Measurements from ENCODE around the gene IQGAP1. TPM values are rescaled to one million over a fixed set of nuclear protein-coding genes. Genes with fewer than 3 reads are reported as not detected.
"Not testable (repeated sequence)": the region's sequence is repeated elsewhere in the genome, so short reads cannot be mapped to it uniquely, and the experiment has no call there.

IQGAP1 gene
- total RNA-seq, 6 experiments from 2014 or later, result 12.2 to 43.7 (median 26.3) TPM

- 41% methylated on average over 5 of the region's 5 CpGs for WGBS (ENCODE audit: insufficient coverage, low coverage, low lambda C conversion rate, missing lambda C conversion rate)
- Histone ChIP-seq H3K27ac (no peak overlapping the region), H3K36me3 (no peaks in the 10 kb centered on the region), H3K4me3 (no peak overlapping the region), H3K4me1 (no peaks in the 10 kb centered on the region), H3K27me3 (no peaks in the 10 kb centered on the region), H3K9me3 (no peaks in the 10 kb centered on the region)
- TF ChIP-seq, protein P1, sequence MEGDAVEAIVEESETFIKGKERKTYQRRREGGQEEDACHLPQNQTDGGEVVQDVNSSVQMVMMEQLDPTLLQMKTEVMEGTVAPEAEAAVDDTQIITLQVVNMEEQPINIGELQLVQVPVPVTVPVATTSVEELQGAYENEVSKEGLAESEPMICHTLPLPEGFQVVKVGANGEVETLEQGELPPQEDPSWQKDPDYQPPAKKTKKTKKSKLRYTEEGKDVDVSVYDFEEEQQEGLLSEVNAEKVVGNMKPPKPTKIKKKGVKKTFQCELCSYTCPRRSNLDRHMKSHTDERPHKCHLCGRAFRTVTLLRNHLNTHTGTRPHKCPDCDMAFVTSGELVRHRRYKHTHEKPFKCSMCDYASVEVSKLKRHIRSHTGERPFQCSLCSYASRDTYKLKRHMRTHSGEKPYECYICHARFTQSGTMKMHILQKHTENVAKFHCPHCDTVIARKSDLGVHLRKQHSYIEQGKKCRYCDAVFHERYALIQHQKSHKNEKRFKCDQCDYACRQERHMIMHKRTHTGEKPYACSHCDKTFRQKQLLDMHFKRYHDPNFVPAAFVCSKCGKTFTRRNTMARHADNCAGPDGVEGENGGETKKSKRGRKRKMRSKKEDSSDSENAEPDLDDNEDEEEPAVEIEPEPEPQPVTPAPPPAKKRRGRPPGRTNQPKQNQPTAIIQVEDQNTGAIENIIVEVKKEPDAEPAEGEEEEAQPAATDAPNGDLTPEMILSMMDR (IDR thresholded peaks at IDR 0.05), result no peak
- no peak for TF ChIP-seq POLR2A (IDR thresholded peaks at IDR 0.05)
- ATAC-seq (peak in 1 of 4 donors; percentile 16), DNase-seq (no peak)
- intact Hi-C loops (cut with DNase I), result no loop called here
Observed at GRCh38 chr15:90343302-90343790, 44.7 kb upstream of the IQGAP1 start.

GRCh38 chr15:90344662-90345061, 43.4 kb upstream of the IQGAP1 start:
- Histone ChIP-seq H3K4me3 (no peak overlapping the region), H3K36me3 (no peaks in the 10 kb centered on the region), H3K27ac (no peak overlapping the region), H3K4me1 (no peaks in the 10 kb centered on the region), H3K27me3 (no peaks in the 10 kb centered on the region), H3K9me3 (no peaks in the 10 kb centered on the region)
- WGBS (ENCODE audit: insufficient coverage, low coverage, low lambda C conversion rate, missing lambda C conversion rate), result 38% methylated on average over 1 of the region's 1 CpG
- DNase-seq (no peak), ATAC-seq (peak in 2 of 4 donors; percentile 23 to 53)
- intact Hi-C loops (cut with DNase I), result no loop called here
- TF ChIP-seq, protein P1 (IDR thresholded peaks at IDR 0.05), result no peak
- TF ChIP-seq POLR2A (IDR thresholded peaks at IDR 0.05), result no peak

DNA sequence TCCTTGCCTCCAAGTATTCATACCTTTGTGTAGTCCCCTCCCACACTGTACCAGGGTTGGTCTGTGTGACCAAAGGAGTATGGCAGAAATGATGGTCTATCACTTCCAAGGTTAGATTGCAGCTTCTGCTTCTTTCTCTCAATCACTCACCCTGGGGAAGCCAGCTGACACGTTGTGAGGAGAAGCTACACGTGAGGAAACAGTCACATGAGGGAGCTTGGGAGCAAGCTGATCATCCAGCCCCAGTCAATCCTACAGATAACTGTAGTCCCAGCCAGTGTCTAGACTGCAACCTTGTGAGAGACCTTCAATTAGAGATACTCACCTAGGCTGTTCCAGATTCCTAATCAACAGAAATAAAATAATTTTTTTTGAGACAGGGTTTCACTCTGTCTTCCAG, 42.2 kb upstream of the IQGAP1 start:
- DNase-seq, result no peak
- intact Hi-C loops (cut with DNase I), result no loop called here

DNA sequence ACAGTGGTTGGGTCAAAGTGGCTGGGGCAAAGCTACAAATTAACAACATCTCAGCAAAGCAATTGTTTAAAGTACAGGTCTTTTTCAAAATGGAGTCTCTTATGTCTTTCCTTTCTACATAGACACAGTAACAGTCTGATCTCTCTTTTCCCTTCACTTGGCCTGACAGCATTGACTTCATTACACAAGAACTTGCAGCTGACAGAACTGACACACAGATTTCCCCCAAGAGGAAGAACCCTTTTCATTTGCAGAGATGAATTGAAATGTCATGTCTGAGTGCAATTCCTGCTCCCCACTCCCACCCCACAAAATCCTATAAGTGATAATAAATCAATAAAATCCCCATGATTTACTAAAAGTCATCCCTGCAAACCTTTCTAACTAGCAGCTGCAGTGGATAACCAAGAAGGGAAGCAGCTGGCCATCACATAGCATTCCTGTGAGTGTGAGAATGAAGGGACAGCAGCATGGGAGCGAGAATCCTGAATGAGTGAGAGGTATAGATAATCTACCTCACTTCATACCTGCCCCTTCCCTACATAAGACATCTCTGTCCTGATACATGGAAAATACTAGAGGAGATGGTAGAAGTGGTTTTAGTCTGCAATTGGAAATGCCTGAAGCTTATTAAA, 40.5 kb upstream of the IQGAP1 start:
- H3K4me1 ChIP-seq; H3K9me3 ChIP-seq; H3K27me3 ChIP-seq; H3K36me3 ChIP-seq; DNase-seq; intact Hi-C loops (cut with DNase I); ATAC-seq; H3K4me3 ChIP-seq; H3K27ac ChIP-seq: not testable (repeated sequence)
- WGBS (ENCODE audit: insufficient coverage, low coverage, low lambda C conversion rate, missing lambda C conversion rate), result 100% methylated on average over 1 of the region's 1 CpG

More for the DNA sequence above, 42.2 kb upstream of the IQGAP1 start:
- peak in 3 of 4 donors; percentile 42 to 61 (median 48) for ATAC-seq
- Histone ChIP-seq H3K27me3 (no peaks in the 10 kb centered on the region), H3K36me3 (no peaks in the 10 kb centered on the region), H3K4me3 (no peak overlapping the region), H3K27ac (no peak overlapping the region), H3K9me3 (no peaks in the 10 kb centered on the region), H3K4me1 (no peaks in the 10 kb centered on the region)
- TF ChIP-seq, protein P1 (IDR thresholded peaks at IDR 0.05), result no peak
- no peak for TF ChIP-seq POLR2A (IDR thresholded peaks at IDR 0.05)
- WGBS (ENCODE audit: insufficient coverage, low coverage, low lambda C conversion rate, missing lambda C conversion rate), result 50% methylated on average over 1 of the region's 2 CpGs

DNA sequence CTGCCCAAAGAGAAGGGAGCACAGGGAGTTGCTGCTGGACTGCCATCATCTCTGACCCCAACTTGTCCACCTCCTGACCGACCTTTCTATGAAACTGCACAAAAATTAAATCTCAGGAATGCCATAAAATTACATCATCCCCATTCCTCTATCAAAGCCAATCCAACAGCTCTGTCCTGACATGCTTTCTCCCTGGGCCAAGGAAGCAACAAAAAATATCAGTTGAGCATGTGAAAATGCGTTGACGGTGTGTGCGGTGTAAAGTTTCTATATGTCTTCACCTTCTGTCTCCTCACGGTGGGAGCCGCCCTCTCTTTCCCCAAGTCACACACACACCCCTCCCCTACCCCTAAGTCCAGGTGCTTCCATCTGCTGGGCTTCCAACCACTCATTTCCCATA, 39.6 kb upstream of the IQGAP1 start:
- no peak overlapping the region for H3K27ac ChIP-seq
- no peaks in the 10 kb centered on the region for H3K4me1 ChIP-seq
- no peak for TF ChIP-seq POLR2A (IDR thresholded peaks at IDR 0.05)
- TF ChIP-seq, protein P1 (IDR thresholded peaks at IDR 0.05), result no peak
- H3K4me3 ChIP-seq, result no peak overlapping the region
- no peaks in the 10 kb centered on the region for H3K36me3 ChIP-seq
- WGBS (ENCODE audit: insufficient coverage, low coverage, low lambda C conversion rate, missing lambda C conversion rate), result 84% methylated on average over 6 of the region's 6 CpGs
- ATAC-seq (no peak), DNase-seq (no peak)
- H3K27me3 ChIP-seq, result no peaks in the 10 kb centered on the region
- H3K9me3 ChIP-seq, result no peaks in the 10 kb centered on the region
- intact Hi-C loops (cut with DNase I), result no loop called here
